Measurements from ENCODE around the gene HTR7.

DNA sequence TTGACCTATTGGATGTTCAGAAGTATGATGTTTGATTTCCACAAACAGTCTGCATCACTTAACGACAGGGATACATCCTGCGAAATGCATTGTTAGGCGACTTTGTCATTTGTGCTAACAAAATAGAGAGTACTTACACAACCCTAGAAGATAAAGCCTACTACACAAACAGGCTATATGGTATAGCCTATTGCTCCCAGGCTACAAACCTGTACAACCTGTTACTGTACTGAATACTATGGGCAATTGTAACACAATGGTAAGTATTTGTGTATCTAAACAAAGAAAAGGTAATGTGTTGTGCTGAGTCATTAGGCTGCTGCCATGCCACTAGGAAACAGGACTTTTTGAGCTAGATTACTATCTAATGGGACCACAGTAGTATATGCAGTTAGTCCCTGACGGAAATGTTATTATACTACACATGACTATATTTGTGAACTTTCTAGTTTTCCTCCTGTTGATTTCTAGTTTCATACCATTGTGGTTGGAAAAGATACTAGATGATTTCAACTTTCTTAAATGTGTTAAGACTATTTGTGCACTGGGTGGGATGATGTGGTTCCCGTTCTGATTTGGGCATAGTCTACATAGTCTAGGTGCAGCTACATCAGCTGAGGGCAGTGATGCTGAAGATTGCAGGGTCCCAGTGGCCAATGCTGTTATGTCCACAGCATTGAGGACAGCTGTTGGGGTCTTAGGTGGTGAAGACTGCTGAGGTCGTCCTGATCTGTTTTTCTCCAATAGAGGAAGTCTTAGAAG, 161.7 kb downstream of the HTR7 start:
- TF ChIP-seq, protein P1, sequence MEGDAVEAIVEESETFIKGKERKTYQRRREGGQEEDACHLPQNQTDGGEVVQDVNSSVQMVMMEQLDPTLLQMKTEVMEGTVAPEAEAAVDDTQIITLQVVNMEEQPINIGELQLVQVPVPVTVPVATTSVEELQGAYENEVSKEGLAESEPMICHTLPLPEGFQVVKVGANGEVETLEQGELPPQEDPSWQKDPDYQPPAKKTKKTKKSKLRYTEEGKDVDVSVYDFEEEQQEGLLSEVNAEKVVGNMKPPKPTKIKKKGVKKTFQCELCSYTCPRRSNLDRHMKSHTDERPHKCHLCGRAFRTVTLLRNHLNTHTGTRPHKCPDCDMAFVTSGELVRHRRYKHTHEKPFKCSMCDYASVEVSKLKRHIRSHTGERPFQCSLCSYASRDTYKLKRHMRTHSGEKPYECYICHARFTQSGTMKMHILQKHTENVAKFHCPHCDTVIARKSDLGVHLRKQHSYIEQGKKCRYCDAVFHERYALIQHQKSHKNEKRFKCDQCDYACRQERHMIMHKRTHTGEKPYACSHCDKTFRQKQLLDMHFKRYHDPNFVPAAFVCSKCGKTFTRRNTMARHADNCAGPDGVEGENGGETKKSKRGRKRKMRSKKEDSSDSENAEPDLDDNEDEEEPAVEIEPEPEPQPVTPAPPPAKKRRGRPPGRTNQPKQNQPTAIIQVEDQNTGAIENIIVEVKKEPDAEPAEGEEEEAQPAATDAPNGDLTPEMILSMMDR (IDR thresholded peaks at IDR 0.05; ENCODE audit: poor library complexity): no peak
- TF ChIP-seq EZH2 (IDR thresholded peaks at IDR 0.05; ENCODE audit: borderline replicate concordance) (no peak), EZH2phosphoT487 (IDR thresholded peaks at IDR 0.05; ENCODE audit: low read depth, severe bottlenecking, unreplicated experiment) (no peak)

Measured in hepatocyte (in vitro differentiated cells).